ENCODE measurements around the gene MZF1. TPM values are rescaled to one million over a fixed set of nuclear protein-coding genes. Genes with fewer than 3 reads are reported as not detected.

MZF1 gene
- total and polyA plus RNA-seq, 9 of the 15 experiments (the other 6 are each of a cell fraction or from before 2014, with no cell fraction given): 0.31 to 29.3 (median 11.5) TPM

- in situ Hi-C loops (cut with MboI): no loop called here
- peak overlapping the region; percentile 98 for H3K4me2 ChIP-seq (ENCODE audit: insufficient read depth, low read length)
- no peaks in the 10 kb centered on the region for H3K9me3 ChIP-seq (replicated peaks; ENCODE audit: control insufficient read depth, insufficient read depth, low read depth, low read length)
- FAIRE-seq (no peak), DNase-seq (ENCODE audit: extremely low read depth in 1 of 4, low spot score in 3 of 4) (no peak), ATAC-seq (no peak)
- ChIA-PET POLR2A (interaction anchor here (1.0 to 2.7 kb wide), 6 partner anchors 8 to 40 kb away, joined by 6 to 24 read pairs (median 8); partner anchors contain the start of genes MZF1, TRIM28 and ZBTB45), CTCF (ENCODE audit: low intra/inter-chr PET ratio) (no interaction called here)
- peak overlapping the region; percentile 92 for H3K4me3 ChIP-seq
- peaks cover 29% of the 10 kb centered on the region for H3K36me3 ChIP-seq (ENCODE audit: control insufficient read depth, insufficient read depth, low read length)
- BruUV-seq (replicated peaks): no TSS peak
- H3K9me1 ChIP-seq (ENCODE audit: control insufficient read depth, insufficient read depth, low read length): peaks cover 3% of the 10 kb centered on the region
- H3K9ac ChIP-seq (ENCODE audit: insufficient read depth in 1 of 2, low read depth in 2 of 2, low read length in 2 of 2): peak overlapping the region; percentile 92 to 98
- intact Hi-C loops (cut with micrococcal nuclease): no loop called here
- peak overlapping the region; percentile 94 for H3K27ac ChIP-seq (ENCODE audit: extremely low read depth, low read depth, low read length)
- 69% methylated on average over 8 of the region's 8 CpGs for WGBS (ENCODE audit: insufficient coverage, low coverage, missing lambda C conversion rate)
- no peaks in the 10 kb centered on the region for H3K27me3 ChIP-seq (ENCODE audit: control insufficient read depth in 2 of 2, insufficient read depth in 2 of 2, low read length in 2 of 2)
- peak overlapping the region; percentile 35 for H2AFZ ChIP-seq (ENCODE audit: low read depth, low read length)
- H3K79me2 ChIP-seq (ENCODE audit: control insufficient read depth, insufficient read depth, low read length): peaks cover 47% of the 10 kb centered on the region
- H4K20me1 ChIP-seq (replicated peaks; ENCODE audit: control insufficient read depth, insufficient read depth, low read length): no peaks in the 10 kb centered on the region
- peaks cover 27 to 59% of the 10 kb centered on the region in 2 experiments for H3K4me1 ChIP-seq (replicated peaks in 1 of 2; ENCODE audit: control insufficient read depth in 2 of 2, insufficient read depth in 2 of 2, low read length in 2 of 2)
- TF ChIP-seq TAF7 (tag; IDR thresholded peaks at IDR 0.05) (no peak), EP400 (IDR thresholded peaks at IDR 0.05) (no peak), ZNF512 (tag; IDR thresholded peaks at IDR 0.05) (no peak), RNF2 (IDR thresholded peaks at IDR 0.05) (no peak), TCF3 (CRISPR knock-in tag; IDR thresholded peaks at IDR 0.05) (no peak), JUN (IDR thresholded peaks at IDR 0.05; ENCODE audit: borderline replicate concordance, low read depth, low read length) (no peak), JUN (CRISPR knock-in tag; IDR thresholded peaks at IDR 0.05; ENCODE audit: borderline replicate concordance) (0 out of 2 replicates have a peak, but pooled peaks have one; percentile 32), NCOA4 (IDR thresholded peaks at IDR 0.05; ENCODE audit: partially characterized antibody) (no peak), ZNF639 (CRISPR knock-in tag; conservative IDR thresholded peaks at IDR 0.05 in 1 of 2, IDR thresholded peaks at IDR 0.05 in 1 of 2) (no peak), EZH2 (IDR thresholded peaks at IDR 0.05; ENCODE audit: borderline replicate concordance, low read depth, low read length) (no peak), RBBP5 (IDR thresholded peaks at IDR 0.05; ENCODE audit: borderline replicate concordance, insufficient read depth, low read length, poor library complexity, severe bottlenecking) (no peak), HBP1 (CRISPR knock-in tag; IDR thresholded peaks at IDR 0.05) (no peak), CBFB (CRISPR knock-in tag; IDR thresholded peaks at IDR 0.05) (0 out of 2 replicates have a peak, but pooled peaks have one; percentile 59)
These were observed 12.9 kb downstream of the MZF1 start for GRCh38 chr19:58560007-58560887.

Measured in K562 (cell line).